Measurements from ENCODE around the gene PPP2R2B. TPM values are rescaled to one million over a fixed set of nuclear protein-coding genes. Genes with fewer than 3 reads are reported as not detected.

Gene PPP2R2B
- total RNA-seq, 1 donor from 2014 or later: 1.2 TPM

GRCh38 chr5:146589028-146589345, 289.6 kb downstream of the PPP2R2B start:
- Histone ChIP-seq H3K36me3 (no peaks in the 10 kb centered on the region), H3K4me1 (no peaks in the 10 kb centered on the region), H3K4me3 (no peak overlapping the region), H3K27ac (no peak overlapping the region), H3K9me3 (no peaks in the 10 kb centered on the region), H3K27me3 (no peaks in the 10 kb centered on the region)
- intact Hi-C loops (cut with DNase I): no loop called here
- no peak for TF ChIP-seq CTCF (IDR thresholded peaks at IDR 0.05)
- DNase-seq (no peak), ATAC-seq (no peak)

GRCh38 chr5:146588331-146589027, 290.1 kb downstream of the PPP2R2B start:
- intact Hi-C loops (cut with DNase I): no loop called here
- ATAC-seq: no peak
- TF ChIP-seq CTCF (IDR thresholded peaks at IDR 0.05): no peak

GRCh38 chr5:146586752-146587151, 291.8 kb downstream of the PPP2R2B start:
- Histone ChIP-seq H3K4me3 (no peak overlapping the region), H3K4me1 (no peaks in the 10 kb centered on the region), H3K36me3 (no peaks in the 10 kb centered on the region), H3K9me3 (no peaks in the 10 kb centered on the region), H3K27me3 (no peaks in the 10 kb centered on the region), H3K27ac (no peak overlapping the region)
- TF ChIP-seq CTCF (IDR thresholded peaks at IDR 0.05): no peak
- no peak for DNase-seq
- intact Hi-C loops (cut with DNase I): no loop called here
- ATAC-seq: no peak

More at GRCh38 chr5:146588331-146589027, 290.1 kb downstream of the PPP2R2B start:
- no peaks in the 10 kb centered on the region for H3K27me3 ChIP-seq
- H3K4me1 ChIP-seq: no peaks in the 10 kb centered on the region
- no peak overlapping the region for H3K4me3 ChIP-seq
- no peak for DNase-seq
- no peaks in the 10 kb centered on the region for H3K36me3 ChIP-seq
- no peak overlapping the region for H3K27ac ChIP-seq
- H3K9me3 ChIP-seq: no peaks in the 10 kb centered on the region

- Histone ChIP-seq H3K4me1 (no peaks in the 10 kb centered on the region), H3K36me3 (no peaks in the 10 kb centered on the region), H3K27ac (no peak overlapping the region), H3K4me3 (no peak overlapping the region), H3K27me3 (no peaks in the 10 kb centered on the region), H3K9me3 (no peaks in the 10 kb centered on the region)
- intact Hi-C loops (cut with DNase I): no loop called here
- ATAC-seq (no peak), DNase-seq (no peak)
- no peak for TF ChIP-seq CTCF (IDR thresholded peaks at IDR 0.05)
Measured at GRCh38 chr5:146584750-146585149, 293.8 kb downstream of the PPP2R2B start.

GRCh38 chr5:146582051-146582596, 296.4 kb downstream of the PPP2R2B start:
- no peak for TF ChIP-seq CTCF (IDR thresholded peaks at IDR 0.05)
- no peaks in the 10 kb centered on the region for H3K9me3 ChIP-seq
- H3K4me1 ChIP-seq: no peaks in the 10 kb centered on the region
- no peak overlapping the region for H3K27ac ChIP-seq
- intact Hi-C loops (cut with DNase I): no loop called here
- H3K4me3 ChIP-seq: no peak overlapping the region
- DNase-seq (no peak), ATAC-seq (no peak)
- H3K36me3 ChIP-seq: no peaks in the 10 kb centered on the region
- H3K27me3 ChIP-seq: no peaks in the 10 kb centered on the region

Measured in upper lobe of right lung (tissue), 1 donor.